GM18511 (cell line): ENCODE results near the gene CLEC14A.

Experiments
- ATAC-seq: cut with Tn5 transposase; IDR thresholded peaks from one replicate; pipeline ENCODE4 v1.9.1; 2021; ENCODE audit warnings: mild to moderate bottlenecking, moderate library complexity; ENCODE audit not compliant: unreplicated experiment

CLEC14A gene

GRCh38 chr14:38206689-38207376 is 49.1 kb downstream of the CLEC14A start:
- no peak for ATAC-seq

GRCh38 chr14:38205949-38206665 is 49.8 kb downstream of the CLEC14A start:
- ATAC-seq: no peak

- no peak for ATAC-seq
Measured at GRCh38 chr14:38205119-38205813, 50.6 kb downstream of the CLEC14A start.

GRCh38 chr14:38204719-38205115 is 51.2 kb downstream of the CLEC14A start:
- no peak for ATAC-seq
